Fibroblast of mammary gland (primary cell): ENCODE measurements around the gene ANHX.

ENCODE experiments used
- DNase-seq: peaks from one replicate; pipeline ENCODE4 v3.0.0-alpha.2; 2010; ENCODE audit warnings: low read depth
- H3K4me3 ChIP-seq: 2 replicates; pipeline ENCODE4 v1.5.1; 2011; ENCODE audit warnings: low read depth, mild to moderate bottlenecking, low read length, moderate library complexity; ENCODE audit not compliant: control insufficient read depth
- CTCF ChIP-seq: conservative IDR thresholded peaks from 2 replicates; pipeline ENCODE4 v1.5.1; 2011; ENCODE audit warnings: low read depth, low read length, inconsistent platforms; ENCODE audit not compliant: control insufficient read depth, insufficient read depth

ANHX gene

GRCh38 chr12:133181238-133181959, 54.3 kb downstream of the ANHX start, which contains the start of gene ZNF268:
Gene ZNF268, plus strand, starts transcription at chr12:133181495. Its CDS starts 503 bp downstream, at chr12:133181998.
- TF ChIP-seq CTCF: peak; percentile 65

GRCh38 chr12:133180669-133181068, 55.0 kb downstream of the ANHX start:
- TF ChIP-seq CTCF: no peak
- no peak for DNase-seq
- H3K4me3 ChIP-seq: no peak overlapping the region

More at GRCh38 chr12:133181238-133181959, 54.3 kb downstream of the ANHX start, which contains the start of gene ZNF268:
- H3K4me3 ChIP-seq: peak within 1 kb of the TSS; percentile 94
- peak; percentile 91 for DNase-seq

GRCh38 chr12:133174901-133175300, 60.8 kb downstream of the ANHX start:
- H3K4me3 ChIP-seq: no peak overlapping the region
- no peak for TF ChIP-seq CTCF
- DNase-seq: no peak

GRCh38 chr12:133172491-133172890, 63.2 kb downstream of the ANHX start:
- DNase-seq: no peak
- TF ChIP-seq CTCF: no peak
- no peak overlapping the region for H3K4me3 ChIP-seq
